ENCODE measurements around the gene SORBS2.
"Not testable (repeated sequence)": the region's sequence is repeated elsewhere in the genome, so short reads cannot be mapped to it uniquely, and the experiment has no call there.

SORBS2 gene

GRCh38 chr4:185811509-185812364 is at the start of gene SORBS2:
TSS of gene SORBS2 (minus strand) at chr4:185812194. CDS start at chr4:185690571, 121,623 bp downstream.
- DNase-seq (ENCODE audit: low read depth, low spot score) = no peak

GRCh38 chr4:185859111-185859510 is 47.1 kb upstream of the SORBS2 start:
- no peak for DNase-seq (ENCODE audit: low read depth, low spot score)

GRCh38 chr4:185857561-185857960 is 45.6 kb upstream of the SORBS2 start:
- not testable (repeated sequence) for DNase-seq (ENCODE audit: low read depth, low spot score)

GRCh38 chr4:185853841-185854240 is 41.8 kb upstream of the SORBS2 start:
- no peak for DNase-seq (ENCODE audit: low read depth, low spot score)

- no peak for DNase-seq (ENCODE audit: low read depth, low spot score)
Observed at GRCh38 chr4:185852961-185853360, 41.0 kb upstream of the SORBS2 start.

GRCh38 chr4:185849664-185850550 is 37.9 kb upstream of the SORBS2 start:
- no peak for DNase-seq (ENCODE audit: low read depth, low spot score)

GRCh38 chr4:185847352-185848097 is 35.5 kb upstream of the SORBS2 start:
- DNase-seq (ENCODE audit: low read depth, low spot score) = no peak

GRCh38 chr4:185846505-185847150 is 34.6 kb upstream of the SORBS2 start:
- DNase-seq (ENCODE audit: low read depth, low spot score) = no peak

GRCh38 chr4:185845966-185846365 is 34.0 kb upstream of the SORBS2 start:
- DNase-seq (ENCODE audit: low read depth, low spot score) = no peak

- DNase-seq (ENCODE audit: low read depth, low spot score) = no peak
Observed at GRCh38 chr4:185841451-185841850, 29.5 kb upstream of the SORBS2 start.

GRCh38 chr4:185840953-185841352 is 29.0 kb upstream of the SORBS2 start:
- no peak for DNase-seq (ENCODE audit: low read depth, low spot score)

- no peak for DNase-seq (ENCODE audit: low read depth, low spot score)
Observed at GRCh38 chr4:185840201-185840600, 28.2 kb upstream of the SORBS2 start.

GRCh38 chr4:185839770-185840169 is 27.8 kb upstream of the SORBS2 start:
- no peak for DNase-seq (ENCODE audit: low read depth, low spot score)

- DNase-seq (ENCODE audit: low read depth, low spot score) = no peak
Observed at GRCh38 chr4:185839194-185839712, 27.3 kb upstream of the SORBS2 start.

GRCh38 chr4:185838514-185839193 is 26.7 kb upstream of the SORBS2 start:
- DNase-seq (ENCODE audit: low read depth, low spot score) = no peak

- DNase-seq (ENCODE audit: low read depth, low spot score) = no peak
Observed at GRCh38 chr4:185838104-185838452, 26.1 kb upstream of the SORBS2 start.

GRCh38 chr4:185837415-185838103 is 25.6 kb upstream of the SORBS2 start:
- no peak for DNase-seq (ENCODE audit: low read depth, low spot score)

- no peak for DNase-seq (ENCODE audit: low read depth, low spot score)
Observed at GRCh38 chr4:185836241-185837084, 24.5 kb upstream of the SORBS2 start.

GRCh38 chr4:185835814-185836213 is 23.8 kb upstream of the SORBS2 start:
- no peak for DNase-seq (ENCODE audit: low read depth, low spot score)
